Ureter (tissue), 1 donor: ENCODE measurements around the gene NSUN3. TPM values are rescaled to one million over a fixed set of nuclear protein-coding genes. Genes with fewer than 3 reads are reported as not detected.

Experiments
- total RNA-seq: library from RNA; stranded (reverse); gene quantifications from one replicate; pipeline ENCODE4 v1.2.4, GENCODE V29; 2023
- donor health status: DM: yes; HTN: yes; CAD: no.

The NSUN3 gene
- total RNA-seq, 1 donor from 2014 or later: 22.7 TPM

Other genes starting within 250 kb of the NSUN3 start
- gene PROS1, start 89.2 kb upstream of the NSUN3 start, total RNA-seq: 31.2 TPM
- gene ARL13B, start 82.9 kb upstream of the NSUN3 start, total RNA-seq: 8.9 TPM
- gene STX19, start 34.5 kb upstream of the NSUN3 start, total RNA-seq: not detected
- gene DHFR2, start 145 bp upstream of the NSUN3 start, total RNA-seq: 7.5 TPM